Effector memory CD4-positive, alpha-beta T cell (primary cell): ENCODE measurements around the gene CACNB4.

Experiments
- DNase-seq, 3 donors: peaks; one replicate each; pipeline ENCODE4 v3.0.0-alpha.2; 2020
- H3K27ac ChIP-seq: 2 replicates; pipeline ENCODE4 v1.7.0; 2013; ENCODE audit warnings: mild to moderate bottlenecking, low read length, moderate library complexity; ENCODE audit not compliant: insufficient read depth, poor library complexity, severe bottlenecking
- H3K27me3 ChIP-seq: replicated peaks from 2 replicates; pipeline ENCODE4 v1.7.0; 2013; ENCODE audit warnings: mild to moderate bottlenecking, low read length; ENCODE audit not compliant: insufficient read depth, control insufficient read depth, poor library complexity, severe bottlenecking
- H3K36me3 ChIP-seq: 2 replicates; pipeline ENCODE4 v1.7.0; 2013; ENCODE audit warnings: mild to moderate bottlenecking, low read length, moderate library complexity; ENCODE audit not compliant: control insufficient read depth, insufficient read depth
- H3K4me1 ChIP-seq: 2 replicates; pipeline ENCODE4 v1.7.0; 2013; ENCODE audit warnings: low read length, mild to moderate bottlenecking; ENCODE audit not compliant: control insufficient read depth, insufficient read depth, poor library complexity, severe bottlenecking
- H3K4me3 ChIP-seq: 2 replicates; pipeline ENCODE4 v1.7.0; 2013; ENCODE audit warnings: low read length, low read depth, mild to moderate bottlenecking; ENCODE audit not compliant: insufficient read depth, poor library complexity, severe bottlenecking
- H3K9me3 ChIP-seq: 2 replicates; pipeline ENCODE4 v1.7.0; 2013; ENCODE audit warnings: mild to moderate bottlenecking, low read length, moderate library complexity; ENCODE audit not compliant: control insufficient read depth

The CACNB4 gene

GRCh38 chr2:152071518-152071917 is 27.3 kb downstream of the CACNB4 start:
- Histone ChIP-seq H3K4me3 (no peak overlapping the region), H3K27ac (no peak overlapping the region), H3K27me3 (no peaks in the 10 kb centered on the region), H3K36me3 (no peaks in the 10 kb centered on the region), H3K4me1 (no peaks in the 10 kb centered on the region), H3K9me3 (no peaks in the 10 kb centered on the region)
- no peak for DNase-seq

GRCh38 chr2:152071092-152071491 is 27.8 kb downstream of the CACNB4 start:
- H3K27ac ChIP-seq: no peak overlapping the region

GRCh38 chr2:152068226-152068625 is 30.6 kb downstream of the CACNB4 start:
- H3K4me3 ChIP-seq: no peak overlapping the region
- H3K36me3 ChIP-seq: no peaks in the 10 kb centered on the region
- H3K27ac ChIP-seq: no peak overlapping the region
- H3K9me3 ChIP-seq: no peaks in the 10 kb centered on the region
- H3K4me1 ChIP-seq: no peaks in the 10 kb centered on the region
- no peaks in the 10 kb centered on the region for H3K27me3 ChIP-seq
- no peak for DNase-seq

More at GRCh38 chr2:152071092-152071491, 27.8 kb downstream of the CACNB4 start:
- H3K4me3 ChIP-seq: no peak overlapping the region
- no peaks in the 10 kb centered on the region for H3K27me3 ChIP-seq
- H3K4me1 ChIP-seq: no peaks in the 10 kb centered on the region
- H3K36me3 ChIP-seq: no peaks in the 10 kb centered on the region
- no peaks in the 10 kb centered on the region for H3K9me3 ChIP-seq
- no peak for DNase-seq

GRCh38 chr2:152067823-152068222 is 31.0 kb downstream of the CACNB4 start:
- Histone ChIP-seq H3K27me3 (no peaks in the 10 kb centered on the region), H3K4me1 (no peaks in the 10 kb centered on the region), H3K4me3 (no peak overlapping the region), H3K36me3 (no peaks in the 10 kb centered on the region), H3K9me3 (no peaks in the 10 kb centered on the region), H3K27ac (no peak overlapping the region)
- no peak for DNase-seq

GRCh38 chr2:152065945-152066344 is 32.9 kb downstream of the CACNB4 start:
- no peak overlapping the region for H3K4me3 ChIP-seq
- H3K27me3 ChIP-seq: no peaks in the 10 kb centered on the region
- no peaks in the 10 kb centered on the region for H3K36me3 ChIP-seq
- H3K9me3 ChIP-seq: no peaks in the 10 kb centered on the region
- H3K27ac ChIP-seq: no peak overlapping the region
- H3K4me1 ChIP-seq: no peaks in the 10 kb centered on the region
- no peak for DNase-seq

GRCh38 chr2:152064001-152064400 is 34.8 kb downstream of the CACNB4 start:
- no peak overlapping the region for H3K27ac ChIP-seq
- H3K9me3 ChIP-seq: no peaks in the 10 kb centered on the region
- H3K36me3 ChIP-seq: no peaks in the 10 kb centered on the region
- no peaks in the 10 kb centered on the region for H3K4me1 ChIP-seq
- no peak overlapping the region for H3K4me3 ChIP-seq
- H3K27me3 ChIP-seq: no peaks in the 10 kb centered on the region
- no peak for DNase-seq

- H3K9me3 ChIP-seq: no peaks in the 10 kb centered on the region
- no peak for DNase-seq
- no peaks in the 10 kb centered on the region for H3K27me3 ChIP-seq
- H3K4me3 ChIP-seq: no peak overlapping the region
- H3K27ac ChIP-seq: no peak overlapping the region
- H3K4me1 ChIP-seq: no peaks in the 10 kb centered on the region
- no peaks in the 10 kb centered on the region for H3K36me3 ChIP-seq
Measured at GRCh38 chr2:152063325-152063924, 35.4 kb downstream of the CACNB4 start.

- H3K4me1 ChIP-seq: no peaks in the 10 kb centered on the region
- H3K4me3 ChIP-seq: no peak overlapping the region
- no peak overlapping the region for H3K27ac ChIP-seq
- no peaks in the 10 kb centered on the region for H3K36me3 ChIP-seq
- DNase-seq: no peak
- no peaks in the 10 kb centered on the region for H3K9me3 ChIP-seq
- H3K27me3 ChIP-seq: no peaks in the 10 kb centered on the region
Measured at GRCh38 chr2:152062125-152063091, 36.4 kb downstream of the CACNB4 start.

- no peak overlapping the region for H3K27ac ChIP-seq
- no peaks in the 10 kb centered on the region for H3K27me3 ChIP-seq
- H3K4me3 ChIP-seq: no peak overlapping the region
- DNase-seq: no peak
- H3K9me3 ChIP-seq: no peaks in the 10 kb centered on the region
- no peaks in the 10 kb centered on the region for H3K36me3 ChIP-seq
- H3K4me1 ChIP-seq: no peaks in the 10 kb centered on the region
Measured at GRCh38 chr2:152061383-152061782, 37.5 kb downstream of the CACNB4 start.

GRCh38 chr2:152058655-152059054 is 40.2 kb downstream of the CACNB4 start:
- Histone ChIP-seq H3K27me3 (no peaks in the 10 kb centered on the region), H3K9me3 (no peaks in the 10 kb centered on the region), H3K27ac (no peak overlapping the region), H3K4me3 (no peak overlapping the region), H3K36me3 (no peaks in the 10 kb centered on the region), H3K4me1 (no peaks in the 10 kb centered on the region)
- DNase-seq: no peak
